Measurements from ENCODE around the gene DCLK1.

Gene DCLK1

GRCh38 chr13:35780613-35781012 is 350.6 kb downstream of the DCLK1 start:
- DNase-seq = no peak

DNA sequence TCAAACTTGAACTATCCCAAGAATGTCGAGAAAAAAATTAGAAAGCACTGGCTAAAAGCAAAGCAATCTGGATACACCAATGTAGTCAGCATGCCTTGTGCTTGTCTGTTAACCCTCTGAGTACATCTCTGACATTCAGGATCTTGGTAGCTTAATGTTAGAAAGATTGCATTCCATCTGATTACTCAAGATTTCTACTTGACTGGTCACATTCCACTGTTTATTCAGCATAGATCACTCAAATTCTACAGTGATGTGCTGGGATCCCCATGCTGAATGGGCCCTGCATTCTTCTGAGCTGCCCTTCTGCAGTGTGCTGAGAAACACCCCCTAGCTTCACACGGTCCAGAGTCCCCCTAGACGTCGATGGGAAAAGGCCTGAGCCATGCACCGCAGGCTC is 359.3 kb downstream of the DCLK1 start:
- DNase-seq = peak; percentile 55

GRCh38 chr13:35770756-35771297 is 360.4 kb downstream of the DCLK1 start:
- no peak for DNase-seq

DNA sequence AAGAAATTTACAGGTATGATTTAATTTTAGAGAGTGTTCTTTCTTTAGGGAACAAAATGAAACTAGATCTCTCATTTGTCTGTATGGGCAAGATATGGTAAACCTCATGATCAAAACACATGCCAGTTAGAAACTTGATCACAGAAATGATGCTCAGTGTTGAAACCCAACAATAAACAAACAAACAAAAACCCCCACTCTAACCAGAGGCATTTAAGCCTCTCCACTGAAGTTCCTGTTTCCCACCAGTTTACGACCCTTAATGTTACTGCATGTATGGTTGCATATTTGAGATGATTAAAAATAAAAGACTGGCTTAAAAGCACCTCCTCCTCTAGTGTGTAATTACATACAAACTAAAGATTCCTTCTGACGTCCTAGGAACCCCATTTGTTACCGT is 361.4 kb downstream of the DCLK1 start:
- no peak for DNase-seq

DNA sequence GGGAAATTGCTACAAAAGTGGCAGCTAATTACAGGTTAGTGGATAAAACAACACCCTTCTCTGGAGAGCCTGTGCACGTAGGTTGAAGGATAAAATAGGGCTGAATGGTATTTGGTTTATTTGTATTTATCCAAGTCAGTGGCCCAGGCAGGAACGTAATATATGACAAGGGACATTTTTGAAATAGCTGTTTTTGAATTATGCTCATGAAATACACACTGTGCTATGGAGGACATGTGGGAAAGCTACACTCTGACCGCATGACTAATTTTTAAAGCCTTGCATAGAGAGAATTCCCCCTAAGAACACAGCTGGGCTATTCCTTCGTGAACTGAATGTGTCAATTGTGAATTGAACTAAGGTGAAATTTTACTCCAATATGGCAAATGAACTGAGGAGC is 362.6 kb downstream of the DCLK1 start:
- DNase-seq = no peak

DNA sequence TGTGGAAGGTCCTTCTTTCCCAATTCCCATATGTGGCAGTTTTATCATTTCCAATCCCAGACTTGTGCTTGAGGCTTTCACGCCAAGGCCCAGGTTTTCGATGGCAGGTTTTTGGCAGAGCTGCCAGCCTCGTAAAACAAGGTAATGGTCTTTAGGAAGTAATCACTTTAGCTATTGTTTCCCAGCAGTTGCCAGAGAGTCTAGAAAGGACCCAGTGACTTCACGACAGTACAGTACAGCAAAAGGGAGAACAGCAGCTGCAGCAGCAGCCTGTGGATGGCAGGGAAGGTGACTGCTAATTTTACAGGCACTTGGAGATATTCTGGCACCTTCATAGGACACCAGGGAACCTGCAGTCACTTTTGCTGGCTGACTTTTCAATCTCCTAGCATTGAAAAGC is 363.1 kb downstream of the DCLK1 start:
- DNase-seq = no peak

DNA sequence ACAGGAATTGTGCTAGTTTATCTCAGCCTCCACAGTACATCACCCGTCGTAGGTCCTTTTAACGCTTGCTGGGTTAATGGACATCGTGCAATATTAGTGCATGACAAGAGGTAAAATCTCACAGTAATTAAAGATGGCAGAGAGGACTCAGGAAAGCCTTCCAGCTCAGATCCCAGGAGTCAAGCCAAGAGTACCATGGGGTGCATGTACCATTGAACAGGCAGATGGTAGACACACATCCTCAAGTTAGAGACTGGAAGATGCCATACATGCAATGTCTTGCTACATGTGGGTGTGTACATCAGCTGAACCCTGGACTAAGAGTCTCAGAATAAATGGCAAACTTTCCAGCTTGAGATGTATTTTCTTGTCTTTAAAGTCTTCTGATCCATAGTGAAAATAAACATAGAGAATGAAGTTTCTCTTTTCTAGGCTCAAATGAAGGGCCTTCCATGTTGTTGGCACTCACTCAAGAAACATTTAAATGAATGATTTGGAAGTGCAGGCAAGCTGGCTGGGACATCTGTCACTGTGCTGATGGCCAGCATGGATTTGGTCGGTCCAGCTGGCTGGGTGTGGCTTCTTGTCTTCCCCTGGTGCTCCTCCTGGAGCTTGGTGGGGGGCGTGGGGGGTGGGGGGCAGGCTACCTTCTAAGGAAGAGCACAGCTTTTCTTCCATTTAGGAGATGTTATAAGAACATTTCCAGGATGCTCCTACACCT is 363.8 kb downstream of the DCLK1 start:
- no peak for DNase-seq

DNA sequence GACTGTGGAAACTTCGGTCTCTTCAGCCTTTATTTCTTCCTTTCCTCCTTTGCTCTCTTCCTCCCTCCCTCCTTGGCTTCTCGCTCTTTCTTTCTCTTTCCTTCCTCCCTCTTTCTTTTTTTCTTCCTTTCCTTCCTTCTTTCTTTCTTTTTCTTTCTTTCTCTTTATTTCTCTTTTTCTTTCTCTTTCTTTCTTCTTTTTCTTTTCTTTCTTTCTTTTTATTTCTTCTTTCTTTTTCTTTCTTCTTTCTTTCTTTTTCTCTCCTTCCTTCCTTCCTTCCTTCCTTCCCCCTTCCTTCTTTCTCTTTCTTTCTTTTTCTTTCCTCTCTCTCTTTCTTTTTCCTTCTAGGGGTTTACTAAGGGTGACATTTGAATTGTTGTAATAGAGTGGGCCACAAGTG is 364.5 kb downstream of the DCLK1 start:
- DNase-seq = no peak

- no peak for DNase-seq
Measured at GRCh38 chr13:35765941-35766340, 365.2 kb downstream of the DCLK1 start.

GRCh38 chr13:35765366-35765765 is 365.8 kb downstream of the DCLK1 start:
- no peak for DNase-seq

- no peak for DNase-seq
Measured at GRCh38 chr13:35764326-35765015, 366.7 kb downstream of the DCLK1 start.

DNA sequence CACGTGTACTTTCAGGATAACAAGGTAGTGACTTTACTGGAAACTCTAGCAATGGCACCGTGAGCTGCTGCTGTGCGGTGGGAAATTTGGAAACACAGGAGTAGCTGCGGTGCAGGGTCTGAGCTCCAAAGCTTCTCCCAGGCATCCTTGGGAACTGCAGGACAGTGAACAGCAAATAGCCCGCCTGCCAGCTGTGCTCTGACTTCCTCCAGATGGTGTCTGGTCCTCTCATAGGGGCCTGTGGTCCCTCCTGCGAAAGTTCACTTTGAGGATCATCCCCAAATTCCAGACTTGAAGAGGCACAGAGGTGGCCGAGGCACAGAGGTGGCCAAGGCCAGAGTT is 367.4 kb downstream of the DCLK1 start:
- DNase-seq = no peak

DNA sequence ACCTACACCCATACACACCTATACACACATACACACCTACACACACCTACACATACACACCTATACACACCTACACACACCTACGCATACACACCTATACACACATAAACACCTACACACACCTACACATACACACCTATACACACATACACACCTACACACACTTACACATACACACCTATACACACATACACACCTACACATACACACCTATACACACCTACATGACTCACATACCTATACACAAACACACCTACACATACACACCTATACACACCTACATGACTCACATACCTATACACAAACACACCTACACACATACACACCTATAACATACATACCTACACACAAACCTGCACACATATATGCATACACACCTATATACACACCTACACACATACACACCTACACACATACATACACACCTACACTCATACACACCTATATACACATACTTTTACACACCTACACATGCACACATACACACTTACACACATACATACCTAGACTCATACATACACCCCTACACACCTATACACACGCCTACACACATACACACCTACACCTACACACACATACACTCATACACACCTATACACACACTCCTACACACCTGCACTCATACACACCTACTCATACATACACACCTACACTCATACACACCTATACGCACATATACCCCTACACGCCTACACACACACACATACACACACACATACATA is 368.0 kb downstream of the DCLK1 start:
- no peak for DNase-seq

DNA sequence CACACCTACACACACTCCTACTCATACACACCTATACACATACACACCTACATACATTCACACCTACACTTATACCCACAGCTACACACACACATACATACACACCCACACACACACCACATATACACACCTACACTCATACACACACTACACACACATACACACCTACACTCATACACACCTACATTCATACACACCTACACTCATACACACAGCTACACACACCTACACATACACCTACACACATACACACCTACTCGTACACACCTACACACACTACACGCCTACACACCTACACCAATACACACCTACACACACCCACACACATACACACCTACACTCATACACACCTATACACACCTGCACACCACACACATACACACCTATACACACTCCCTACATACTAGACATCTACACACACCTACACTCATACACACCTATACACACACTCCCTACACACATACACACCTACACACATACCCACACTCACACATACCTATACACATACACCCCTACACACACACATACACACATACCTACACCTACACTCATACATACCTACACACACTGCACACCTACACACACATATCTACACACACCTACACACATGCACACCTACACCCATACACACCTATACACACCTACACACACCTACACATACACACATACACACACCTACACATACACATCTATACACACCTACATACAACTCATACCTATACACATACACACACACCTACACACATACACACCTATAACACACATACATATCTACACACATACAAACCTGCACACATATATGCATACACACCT is 369.5 kb downstream of the DCLK1 start:
- DNase-seq = no peak

GRCh38 chr13:35760735-35761281 is 370.4 kb downstream of the DCLK1 start:
- no peak for DNase-seq

DNA sequence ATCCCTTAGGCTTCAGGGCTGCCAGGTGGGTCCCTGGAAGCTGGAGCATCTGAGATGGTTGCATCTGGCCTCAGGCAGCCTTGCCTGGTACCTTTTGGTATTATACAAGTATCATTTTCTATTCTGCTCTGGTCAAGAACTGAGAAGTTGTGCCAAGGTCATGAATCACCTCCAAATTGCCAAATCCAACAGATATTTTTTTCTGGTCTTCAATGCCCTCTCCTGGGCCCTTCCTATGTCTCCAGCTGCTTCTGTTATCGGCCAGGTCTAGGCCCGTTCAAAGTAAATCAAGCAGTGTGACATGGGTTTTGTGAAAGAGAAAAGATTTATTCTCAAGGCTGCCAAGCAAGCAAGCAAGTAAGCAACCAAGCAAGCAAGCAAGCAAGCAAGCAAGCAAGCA is 383.6 kb downstream of the DCLK1 start:
- no peak for DNase-seq

DNA sequence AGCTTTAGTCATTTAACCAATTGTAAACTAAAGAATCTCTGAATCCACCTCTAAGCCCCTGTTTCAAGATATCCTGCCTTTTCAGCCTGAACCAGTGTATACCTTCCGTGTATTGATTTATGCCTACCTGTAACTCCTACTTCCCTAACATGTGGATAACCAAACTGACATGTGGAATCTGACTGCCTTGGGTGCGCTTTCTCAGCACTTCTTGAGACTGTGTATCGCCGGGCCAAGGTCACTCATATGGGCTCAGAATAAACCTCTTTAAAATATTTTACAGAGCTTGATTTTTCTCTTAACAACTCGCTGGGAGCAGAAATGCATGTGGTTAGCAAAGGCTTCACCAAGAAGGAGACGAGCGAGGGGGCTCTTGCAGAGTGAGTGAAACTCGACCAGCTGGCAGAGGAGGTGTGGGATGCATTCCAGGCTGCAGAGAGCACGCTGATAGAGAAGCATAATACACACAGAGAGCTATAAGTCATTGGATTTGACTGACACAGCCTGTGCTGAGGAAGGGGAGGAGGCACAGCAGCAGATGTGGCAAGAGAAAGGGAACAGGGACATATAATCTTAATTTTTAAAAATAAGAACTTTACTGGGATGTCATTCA is 386.5 kb downstream of the DCLK1 start:
- no peak for DNase-seq

GRCh38 chr13:35744144-35744543 is 387.0 kb downstream of the DCLK1 start:
- DNase-seq = no peak

DNA sequence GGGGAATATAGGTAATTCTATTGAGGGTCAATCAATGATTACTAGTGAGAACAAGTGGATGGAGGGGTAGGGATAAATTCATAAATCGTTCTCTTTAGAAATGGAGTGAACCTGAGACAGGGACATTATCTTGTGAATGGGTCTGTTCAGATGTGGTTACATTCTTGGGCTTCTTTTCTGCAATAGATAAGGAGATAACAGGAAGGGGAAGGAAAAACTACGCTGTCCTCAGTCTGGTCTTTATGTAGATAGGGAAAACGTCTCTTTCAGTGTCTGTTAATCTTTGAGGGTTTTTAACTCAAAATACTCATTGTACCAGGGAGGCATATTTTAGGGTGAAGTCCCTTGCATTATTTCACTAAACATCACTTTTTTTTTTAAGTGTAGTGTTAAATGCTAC is 388.0 kb downstream of the DCLK1 start:
- DNase-seq = no peak

- DNase-seq = no peak
Measured at GRCh38 chr13:35741657-35742056, 389.5 kb downstream of the DCLK1 start.

DNA sequence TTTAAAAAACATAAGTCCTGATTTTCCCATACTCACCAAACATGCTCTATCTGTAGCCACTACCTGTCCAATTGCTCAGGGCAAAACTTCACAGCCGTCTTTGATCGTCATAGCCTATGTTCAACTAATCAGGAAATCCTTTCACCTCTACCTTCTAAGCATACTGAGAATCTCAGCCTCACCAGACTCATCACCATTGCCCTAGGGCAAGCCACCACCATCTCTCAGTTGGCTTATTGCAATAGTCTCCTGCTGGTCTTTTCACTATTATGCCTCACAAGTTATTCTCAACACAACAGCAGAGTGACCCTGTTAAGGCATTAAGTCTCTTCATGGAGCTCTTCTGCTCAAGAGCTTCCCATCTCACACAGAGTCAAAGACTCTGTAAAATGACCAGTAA is 394.3 kb downstream of the DCLK1 start:
- no peak for DNase-seq

DNA sequence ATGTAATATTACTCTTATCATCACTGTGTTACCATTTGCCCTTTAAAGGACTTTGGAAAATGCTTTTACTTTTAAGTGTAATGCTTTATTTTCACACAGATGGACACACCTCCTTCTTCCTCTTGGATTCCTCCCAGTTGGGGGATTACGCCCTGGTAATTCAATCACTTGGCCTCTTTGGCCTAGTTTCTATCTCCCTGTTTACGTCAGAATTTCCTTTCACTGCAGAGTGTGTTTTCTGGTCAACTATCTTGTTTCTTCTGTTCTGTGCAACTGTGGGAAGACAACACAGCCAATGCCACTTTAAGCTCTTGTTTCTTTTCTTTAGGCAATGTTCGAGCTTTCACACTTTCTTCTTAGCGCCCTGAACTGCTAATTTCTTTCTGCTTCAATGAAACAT is 397.4 kb downstream of the DCLK1 start:
- DNase-seq = no peak
